GM23338 (cell line): ENCODE results near the gene BMPR2. TPM values are rescaled to one million over a fixed set of nuclear protein-coding genes. Genes with fewer than 3 reads are reported as not detected.
A peak's percentile ranks its signal among the peaks of the same experiment; 100 is the strongest.
"Not testable (repeated sequence)": the region's sequence is repeated elsewhere in the genome, so short reads cannot be mapped to it uniquely, and the experiment has no call there.

Source experiments
- ATAC-seq: fragments of 200-7000 bp; cut with Tn5 transposase; 3 replicates; pipeline ENCODE4 v1.9.1; 2020
- DNase-seq: peaks from one replicate; pipeline ENCODE4 v3.0.0-alpha.2; 2015; ENCODE audit warnings: low spot score
- H2AFZ ChIP-seq: fragments of 200-600 bp; sonication (generic); 2 replicates; pipeline ENCODE4 v1.8.0; 2016; ENCODE audit warnings: antibody characterized with exemption, mild to moderate bottlenecking, moderate library complexity
- H3F3A ChIP-seq: fragments of 200-600 bp; sonication (generic); replicated peaks from 2 replicates; pipeline ENCODE4 v1.8.0; 2017; ENCODE audit warnings: antibody characterized with exemption, mixed run types, low read depth
- H3K27ac ChIP-seq: fragments of 200-600 bp; sonication (generic); 2 replicates; pipeline ENCODE4 v1.6.1; 2016; ENCODE audit warnings: low read depth
- H3K27me3 ChIP-seq: fragments of 200-600 bp; sonication (generic); 2 replicates; pipeline ENCODE4 v1.8.0; 2016; ENCODE audit warnings: mild to moderate bottlenecking, mixed run types, moderate library complexity; ENCODE audit not compliant: insufficient read depth
- H3K36me3 ChIP-seq: fragments of 200-600 bp; sonication (generic); 2 replicates; pipeline ENCODE4 v1.8.0; 2016; ENCODE audit warnings: mild to moderate bottlenecking; ENCODE audit not compliant: insufficient read depth
- H3K4me1 ChIP-seq: fragments of 200-600 bp; sonication (generic); 2 replicates; pipeline ENCODE4 v1.8.0; 2016; ENCODE audit warnings: mild to moderate bottlenecking, moderate library complexity; ENCODE audit not compliant: insufficient read depth
- H3K4me2 ChIP-seq: fragments of 200-600 bp; sonication (generic); 2 replicates; pipeline ENCODE4 v1.7.1; 2017; ENCODE audit warnings: mixed run types
- H3K4me3 ChIP-seq: fragments of 200-600 bp; sonication (generic); 2 replicates; pipeline ENCODE4 v1.6.1; 2016; ENCODE audit warnings: mixed run types
- H3K79me2 ChIP-seq: fragments of 200-600 bp; sonication (generic); replicated peaks from 2 replicates; pipeline ENCODE4 v1.8.0; 2017; ENCODE audit warnings: mild to moderate bottlenecking; ENCODE audit not compliant: insufficient read depth
- H3K9me2 ChIP-seq: fragments of 200-600 bp; sonication (generic); 2 replicates; pipeline ENCODE4 v1.8.0; 2017; ENCODE audit not compliant: insufficient read depth
- H4K20me1 ChIP-seq: fragments of 200-600 bp; sonication (generic); replicated peaks from 2 replicates; pipeline ENCODE4 v1.8.0; 2017; ENCODE audit warnings: mild to moderate bottlenecking; ENCODE audit not compliant: insufficient read depth
- H3K27ac Mint-ChIP-seq: 2 replicates; pipeline ENCODE4 v1.8.0; 2020; ENCODE audit warnings: inconsistent platforms, mild to moderate bottlenecking, moderate library complexity, mixed read lengths
- H3K27me3 Mint-ChIP-seq: 3 replicates; pipeline ENCODE4 v1.8.0; 2022; ENCODE audit warnings: low read depth, mild to moderate bottlenecking, moderate library complexity, mixed read lengths, inconsistent platforms; ENCODE audit not compliant: insufficient read depth, poor library complexity
- H3K36me3 Mint-ChIP-seq: 3 replicates; pipeline ENCODE4 v1.8.0; 2021; ENCODE audit warnings: low read depth, mild to moderate bottlenecking, inconsistent platforms, moderate library complexity, mixed read lengths
- H3K4me1 Mint-ChIP-seq: 3 replicates; pipeline ENCODE4 v1.8.0; 2020; ENCODE audit warnings: mild to moderate bottlenecking, inconsistent platforms, mixed read lengths
- H3K4me3 Mint-ChIP-seq: 3 replicates; pipeline ENCODE4 v1.8.0; 2021; ENCODE audit warnings: moderate library complexity, mild to moderate bottlenecking, inconsistent platforms, mixed read lengths
- H3K9me3 Mint-ChIP-seq: 3 replicates; pipeline ENCODE4 v1.8.0; 2020; ENCODE audit warnings: moderate library complexity, mild to moderate bottlenecking, inconsistent platforms, mixed read lengths
- ZNF114 ChIP-seq: fragments of 250-450 bp; sonication (Bioruptor Pico); IDR thresholded peaks from 2 replicates; pipeline ENCODE4 v1.5.0; 2020; ENCODE audit warnings: mild to moderate bottlenecking, moderate library complexity
- polyA plus RNA-seq: library from polyadenylated mRNA; unstranded; fragments of >200 nt; fragmentation: Nextera tagmentation; extraction: Ambion mirVana; gene quantifications from 2 replicates; pipeline ENCODE4 v1.2.1, GENCODE V29; 2016
- total RNA-seq: library from RNA; depleted of rRNA; stranded (reverse); fragments of >200 nt; shearing (Covaris generic); gene quantifications from 2 replicates; pipeline ENCODE4 v1.2.3, GENCODE V29; 2014
- TF ChIP-seq, protein P1 (sequence below): IDR thresholded peaks from 2 replicates; pipeline ENCODE4 v1.6.1; 2016; ENCODE audit warnings: antibody characterized with exemption
- TF ChIP-seq, protein P2 (sequence below): fragments of 250-450 bp; sonication (Bioruptor Pico); IDR thresholded peaks from 2 replicates; pipeline ENCODE4 v1.5.0; 2020; ENCODE audit warnings: mild to moderate bottlenecking, moderate library complexity
- TF ChIP-seq, protein P3 (sequence below): IDR thresholded peaks from one replicate; pipeline ENCODE4 v1.6.1; 2018; ENCODE audit warnings: antibody characterized with exemption; ENCODE audit not compliant: unreplicated experiment

BMPR2 gene
- total and polyA plus RNA-seq, 2 experiments from 2014 or later = 6.7 to 21.6 TPM

DNA sequence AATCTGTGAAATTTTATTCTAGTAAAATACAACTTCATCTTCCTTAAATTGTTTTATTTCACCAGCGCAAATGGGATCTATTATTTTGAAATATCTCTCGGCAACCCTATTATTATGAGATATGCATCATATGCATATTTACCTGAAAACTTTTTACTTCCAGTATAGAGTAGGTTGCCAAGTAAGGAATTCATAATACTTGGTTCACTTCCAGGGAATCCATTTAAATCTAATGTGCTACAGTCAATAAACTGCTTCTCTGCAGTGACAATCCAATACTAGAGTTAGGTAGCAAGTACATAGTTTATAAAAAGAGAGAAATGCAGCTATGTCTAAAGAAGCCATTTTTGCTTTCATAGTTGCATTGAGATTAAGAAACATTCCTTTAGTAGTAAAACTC, 169.8 kb downstream of the BMPR2 start:
- Mint-ChIP-seq H3K9me3 (no peaks in the 10 kb centered on the region), H3K27me3 (no peaks in the 10 kb centered on the region), H3K4me1 (peaks cover 16% of the 10 kb centered on the region), H3K36me3 (no peaks in the 10 kb centered on the region), H3K4me3 (no peak overlapping the region), H3K27ac (no peak overlapping the region)
- Histone ChIP-seq H2AFZ (no peak overlapping the region), H4K20me1 (no peaks in the 10 kb centered on the region), H3K27ac (no peak overlapping the region), H3K27me3 (no peaks in the 10 kb centered on the region), H3K4me2 (no peak overlapping the region), H3K36me3 (no peaks in the 10 kb centered on the region), H3F3A (no peaks in the 10 kb centered on the region), H3K4me1 (peaks cover 6% of the 10 kb centered on the region; the same call in 1 of the 2 replicates), H3K79me2 (no peaks in the 10 kb centered on the region), H3K4me3 (no peak overlapping the region), H3K9me2 (no peaks in the 10 kb centered on the region)
- TF ChIP-seq, protein P1, sequence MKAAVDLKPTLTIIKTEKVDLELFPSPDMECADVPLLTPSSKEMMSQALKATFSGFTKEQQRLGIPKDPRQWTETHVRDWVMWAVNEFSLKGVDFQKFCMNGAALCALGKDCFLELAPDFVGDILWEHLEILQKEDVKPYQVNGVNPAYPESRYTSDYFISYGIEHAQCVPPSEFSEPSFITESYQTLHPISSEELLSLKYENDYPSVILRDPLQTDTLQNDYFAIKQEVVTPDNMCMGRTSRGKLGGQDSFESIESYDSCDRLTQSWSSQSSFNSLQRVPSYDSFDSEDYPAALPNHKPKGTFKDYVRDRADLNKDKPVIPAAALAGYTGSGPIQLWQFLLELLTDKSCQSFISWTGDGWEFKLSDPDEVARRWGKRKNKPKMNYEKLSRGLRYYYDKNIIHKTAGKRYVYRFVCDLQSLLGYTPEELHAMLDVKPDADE = no peak
- TF ChIP-seq ZNF114 (CRISPR knock-in tag) = no peak
- TF ChIP-seq, protein P2, sequence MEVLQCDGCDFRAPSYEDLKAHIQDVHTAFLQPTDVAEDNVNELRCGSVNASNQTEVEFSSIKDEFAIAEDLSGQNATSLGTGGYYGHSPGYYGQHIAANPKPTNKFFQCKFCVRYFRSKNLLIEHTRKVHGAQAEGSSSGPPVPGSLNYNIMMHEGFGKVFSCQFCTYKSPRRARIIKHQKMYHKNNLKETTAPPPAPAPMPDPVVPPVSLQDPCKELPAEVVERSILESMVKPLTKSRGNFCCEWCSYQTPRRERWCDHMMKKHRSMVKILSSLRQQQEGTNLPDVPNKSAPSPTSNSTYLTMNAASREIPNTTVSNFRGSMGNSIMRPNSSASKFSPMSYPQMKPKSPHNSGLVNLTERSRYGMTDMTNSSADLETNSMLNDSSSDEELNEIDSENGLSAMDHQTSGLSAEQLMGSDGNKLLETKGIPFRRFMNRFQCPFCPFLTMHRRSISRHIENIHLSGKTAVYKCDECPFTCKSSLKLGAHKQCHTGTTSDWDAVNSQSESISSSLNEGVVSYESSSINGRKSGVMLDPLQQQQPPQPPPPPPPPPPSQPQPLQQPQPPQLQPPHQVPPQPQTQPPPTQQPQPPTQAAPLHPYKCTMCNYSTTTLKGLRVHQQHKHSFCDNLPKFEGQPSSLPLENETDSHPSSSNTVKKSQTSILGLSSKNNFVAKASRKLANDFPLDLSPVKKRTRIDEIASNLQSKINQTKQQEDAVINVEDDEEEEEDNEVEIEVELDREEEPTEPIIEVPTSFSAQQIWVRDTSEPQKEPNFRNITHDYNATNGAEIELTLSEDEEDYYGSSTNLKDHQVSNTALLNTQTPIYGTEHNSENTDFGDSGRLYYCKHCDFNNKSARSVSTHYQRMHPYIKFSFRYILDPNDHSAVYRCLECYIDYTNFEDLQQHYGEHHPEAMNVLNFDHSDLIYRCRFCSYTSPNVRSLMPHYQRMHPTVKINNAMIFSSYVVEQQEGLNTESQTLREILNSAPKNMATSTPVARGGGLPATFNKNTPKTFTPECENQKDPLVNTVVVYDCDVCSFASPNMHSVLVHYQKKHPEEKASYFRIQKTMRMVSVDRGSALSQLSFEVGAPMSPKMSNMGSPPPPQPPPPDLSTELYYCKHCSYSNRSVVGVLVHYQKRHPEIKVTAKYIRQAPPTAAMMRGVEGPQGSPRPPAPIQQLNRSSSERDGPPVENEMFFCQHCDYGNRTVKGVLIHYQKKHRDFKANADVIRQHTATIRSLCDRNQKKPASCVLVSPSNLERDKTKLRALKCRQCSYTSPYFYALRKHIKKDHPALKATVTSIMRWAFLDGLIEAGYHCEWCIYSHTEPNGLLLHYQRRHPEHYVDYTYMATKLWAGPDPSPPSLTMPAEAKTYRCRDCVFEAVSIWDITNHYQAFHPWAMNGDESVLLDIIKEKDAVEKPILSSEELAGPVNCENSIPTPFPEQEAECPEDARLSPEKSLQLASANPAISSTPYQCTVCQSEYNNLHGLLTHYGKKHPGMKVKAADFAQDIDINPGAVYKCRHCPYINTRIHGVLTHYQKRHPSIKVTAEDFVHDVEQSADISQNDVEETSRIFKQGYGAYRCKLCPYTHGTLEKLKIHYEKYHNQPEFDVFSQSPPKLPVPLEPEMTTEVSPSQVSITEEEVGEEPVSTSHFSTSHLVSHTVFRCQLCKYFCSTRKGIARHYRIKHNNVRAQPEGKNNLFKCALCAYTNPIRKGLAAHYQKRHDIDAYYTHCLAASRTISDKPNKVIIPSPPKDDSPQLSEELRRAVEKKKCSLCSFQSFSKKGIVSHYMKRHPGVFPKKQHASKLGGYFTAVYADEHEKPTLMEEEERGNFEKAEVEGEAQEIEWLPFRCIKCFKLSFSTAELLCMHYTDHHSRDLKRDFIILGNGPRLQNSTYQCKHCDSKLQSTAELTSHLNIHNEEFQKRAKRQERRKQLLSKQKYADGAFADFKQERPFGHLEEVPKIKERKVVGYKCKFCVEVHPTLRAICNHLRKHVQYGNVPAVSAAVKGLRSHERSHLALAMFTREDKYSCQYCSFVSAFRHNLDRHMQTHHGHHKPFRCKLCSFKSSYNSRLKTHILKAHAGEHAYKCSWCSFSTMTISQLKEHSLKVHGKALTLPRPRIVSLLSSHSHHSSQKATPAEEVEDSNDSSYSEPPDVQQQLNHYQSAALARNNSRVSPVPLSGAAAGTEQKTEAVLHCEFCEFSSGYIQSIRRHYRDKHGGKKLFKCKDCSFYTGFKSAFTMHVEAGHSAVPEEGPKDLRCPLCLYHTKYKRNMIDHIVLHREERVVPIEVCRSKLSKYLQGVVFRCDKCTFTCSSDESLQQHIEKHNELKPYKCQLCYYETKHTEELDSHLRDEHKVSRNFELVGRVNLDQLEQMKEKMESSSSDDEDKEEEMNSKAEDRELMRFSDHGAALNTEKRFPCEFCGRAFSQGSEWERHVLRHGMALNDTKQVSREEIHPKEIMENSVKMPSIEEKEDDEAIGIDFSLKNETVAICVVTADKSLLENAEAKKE (CRISPR knock-in tag) = no peak
- TF ChIP-seq, protein P3, sequence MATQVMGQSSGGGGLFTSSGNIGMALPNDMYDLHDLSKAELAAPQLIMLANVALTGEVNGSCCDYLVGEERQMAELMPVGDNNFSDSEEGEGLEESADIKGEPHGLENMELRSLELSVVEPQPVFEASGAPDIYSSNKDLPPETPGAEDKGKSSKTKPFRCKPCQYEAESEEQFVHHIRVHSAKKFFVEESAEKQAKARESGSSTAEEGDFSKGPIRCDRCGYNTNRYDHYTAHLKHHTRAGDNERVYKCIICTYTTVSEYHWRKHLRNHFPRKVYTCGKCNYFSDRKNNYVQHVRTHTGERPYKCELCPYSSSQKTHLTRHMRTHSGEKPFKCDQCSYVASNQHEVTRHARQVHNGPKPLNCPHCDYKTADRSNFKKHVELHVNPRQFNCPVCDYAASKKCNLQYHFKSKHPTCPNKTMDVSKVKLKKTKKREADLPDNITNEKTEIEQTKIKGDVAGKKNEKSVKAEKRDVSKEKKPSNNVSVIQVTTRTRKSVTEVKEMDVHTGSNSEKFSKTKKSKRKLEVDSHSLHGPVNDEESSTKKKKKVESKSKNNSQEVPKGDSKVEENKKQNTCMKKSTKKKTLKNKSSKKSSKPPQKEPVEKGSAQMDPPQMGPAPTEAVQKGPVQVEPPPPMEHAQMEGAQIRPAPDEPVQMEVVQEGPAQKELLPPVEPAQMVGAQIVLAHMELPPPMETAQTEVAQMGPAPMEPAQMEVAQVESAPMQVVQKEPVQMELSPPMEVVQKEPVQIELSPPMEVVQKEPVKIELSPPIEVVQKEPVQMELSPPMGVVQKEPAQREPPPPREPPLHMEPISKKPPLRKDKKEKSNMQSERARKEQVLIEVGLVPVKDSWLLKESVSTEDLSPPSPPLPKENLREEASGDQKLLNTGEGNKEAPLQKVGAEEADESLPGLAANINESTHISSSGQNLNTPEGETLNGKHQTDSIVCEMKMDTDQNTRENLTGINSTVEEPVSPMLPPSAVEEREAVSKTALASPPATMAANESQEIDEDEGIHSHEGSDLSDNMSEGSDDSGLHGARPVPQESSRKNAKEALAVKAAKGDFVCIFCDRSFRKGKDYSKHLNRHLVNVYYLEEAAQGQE = no peak
- DNase-seq (no peak), ATAC-seq (no peak)

DNA sequence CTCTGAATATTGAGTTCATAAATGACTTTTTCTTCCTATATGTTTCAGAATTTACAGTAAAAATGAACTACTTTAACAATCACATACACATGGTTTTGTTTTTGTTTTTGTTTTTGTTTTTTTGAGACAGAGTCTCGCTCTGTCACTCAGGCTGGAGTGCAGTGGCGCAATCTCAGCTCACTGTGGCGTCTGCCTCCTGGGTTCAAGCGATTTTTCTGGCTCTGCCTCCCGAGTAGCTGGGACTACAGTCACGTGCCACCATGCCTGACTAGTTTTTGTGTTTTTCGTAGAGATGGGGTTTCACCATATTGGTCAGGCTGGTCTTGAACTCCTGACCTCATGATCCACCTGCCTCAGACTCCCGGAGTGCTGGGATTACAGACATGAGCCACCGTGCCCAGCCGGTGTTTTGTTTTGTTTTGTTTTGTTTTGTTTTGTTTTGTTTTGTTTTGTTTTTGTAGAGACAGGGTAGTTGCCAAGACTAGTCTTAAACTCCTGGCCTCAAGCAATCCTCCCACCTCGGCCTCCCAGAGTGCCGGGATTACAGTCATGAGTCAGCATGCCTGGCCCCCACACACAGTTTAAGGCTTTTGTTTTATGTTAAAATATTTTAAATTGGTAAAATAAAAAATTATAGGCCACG, 170.5 kb downstream of the BMPR2 start:
- H3K27me3 Mint-ChIP-seq, H4K20me1 ChIP-seq: not testable (repeated sequence)

More for the DNA sequence above, 170.5 kb downstream of the BMPR2 start:
- Mint-ChIP-seq H3K27ac (peak overlapping the region; percentile 62; the same call in 1 of the 2 replicates), H3K4me1 (peaks cover 16% of the 10 kb centered on the region)
- H3K27me3 ChIP-seq, H3K27ac ChIP-seq, H3F3A ChIP-seq, H3K36me3 ChIP-seq, DNase-seq, H3K4me2 ChIP-seq, H3K9me3 Mint-ChIP-seq, H3K4me1 ChIP-seq, H3K4me3 Mint-ChIP-seq, H3K4me3 ChIP-seq, H3K36me3 Mint-ChIP-seq, ATAC-seq, H3K79me2 ChIP-seq, H3K9me2 ChIP-seq, H2AFZ ChIP-seq: not testable (repeated sequence)
